ENCODE measurements around the gene MAPKAP1.

DNA sequence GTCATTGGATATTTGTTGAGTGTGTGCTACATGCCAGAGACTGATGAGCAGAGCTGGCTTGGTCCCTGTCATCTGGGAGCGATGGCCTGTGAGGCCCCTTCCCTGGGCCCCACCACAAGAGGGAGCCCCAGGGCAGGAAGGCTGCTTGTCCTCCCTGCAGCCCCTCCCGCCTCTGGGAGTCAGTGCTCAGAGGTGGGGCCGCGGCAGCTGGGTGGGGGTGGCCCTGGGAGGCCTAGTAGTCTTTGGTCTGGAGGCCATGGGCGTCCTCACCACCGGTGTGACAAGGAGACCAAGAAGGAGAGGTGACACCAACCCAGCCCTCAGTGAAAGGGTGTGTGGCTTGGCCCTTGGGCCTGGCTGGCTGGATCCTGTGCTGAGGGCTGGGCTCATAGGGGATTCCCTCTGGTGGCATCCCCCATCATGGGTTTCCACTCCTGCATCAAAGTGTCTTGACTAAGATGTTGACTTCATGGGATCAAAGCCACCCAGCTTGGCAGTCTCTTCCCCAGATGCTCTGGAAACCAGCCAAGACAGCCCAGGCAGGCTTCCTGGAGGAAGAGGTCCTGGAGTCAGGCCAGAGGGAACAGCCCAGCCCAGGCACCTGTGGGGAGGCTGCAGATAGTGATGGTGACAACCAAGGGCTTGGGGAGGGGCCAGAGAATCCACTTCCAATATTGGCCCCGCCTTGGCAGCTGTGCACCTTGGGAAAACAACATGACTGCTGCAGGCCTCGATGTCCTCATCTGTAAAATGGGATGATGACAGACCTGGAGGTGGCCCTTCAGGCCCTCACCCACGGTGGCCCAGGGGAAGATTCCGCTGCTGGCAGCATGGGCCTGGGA lies 278.7 kb downstream of the MAPKAP1 start:
- TF ChIP-seq, protein P1, sequence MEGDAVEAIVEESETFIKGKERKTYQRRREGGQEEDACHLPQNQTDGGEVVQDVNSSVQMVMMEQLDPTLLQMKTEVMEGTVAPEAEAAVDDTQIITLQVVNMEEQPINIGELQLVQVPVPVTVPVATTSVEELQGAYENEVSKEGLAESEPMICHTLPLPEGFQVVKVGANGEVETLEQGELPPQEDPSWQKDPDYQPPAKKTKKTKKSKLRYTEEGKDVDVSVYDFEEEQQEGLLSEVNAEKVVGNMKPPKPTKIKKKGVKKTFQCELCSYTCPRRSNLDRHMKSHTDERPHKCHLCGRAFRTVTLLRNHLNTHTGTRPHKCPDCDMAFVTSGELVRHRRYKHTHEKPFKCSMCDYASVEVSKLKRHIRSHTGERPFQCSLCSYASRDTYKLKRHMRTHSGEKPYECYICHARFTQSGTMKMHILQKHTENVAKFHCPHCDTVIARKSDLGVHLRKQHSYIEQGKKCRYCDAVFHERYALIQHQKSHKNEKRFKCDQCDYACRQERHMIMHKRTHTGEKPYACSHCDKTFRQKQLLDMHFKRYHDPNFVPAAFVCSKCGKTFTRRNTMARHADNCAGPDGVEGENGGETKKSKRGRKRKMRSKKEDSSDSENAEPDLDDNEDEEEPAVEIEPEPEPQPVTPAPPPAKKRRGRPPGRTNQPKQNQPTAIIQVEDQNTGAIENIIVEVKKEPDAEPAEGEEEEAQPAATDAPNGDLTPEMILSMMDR (IDR thresholded peaks at IDR 0.05; ENCODE audit: borderline replicate concordance, extremely low read depth, low read length, poor library complexity, severe bottlenecking), result peak; percentile 64
- no peak for TF ChIP-seq EZH2 (IDR thresholded peaks at IDR 0.05; ENCODE audit: borderline replicate concordance, low read depth, low read length, severe bottlenecking)

All from DND-41 (cell line).